22Rv1 (cell line): ENCODE data around the gene ARL13B.

Source experiments
- H3K27ac ChIP-seq: fragments of 450-650 bp; 2 replicates; pipeline ENCODE4 v1.5.1; 2017
- CTCF ChIP-seq: fragments of 450-650 bp; IDR thresholded peaks from 2 replicates; pipeline ENCODE4 v1.5.1; 2017; ENCODE audit warnings: mild to moderate bottlenecking
- ZFX ChIP-seq: fragments of 450-650 bp; IDR thresholded peaks from 2 replicates; pipeline ENCODE4 v1.6.1; 2017; ENCODE audit warnings: antibody characterized with exemption, borderline replicate concordance

Gene ARL13B

GRCh38 chr3:94065122-94065521 is 85.2 kb downstream of the ARL13B start:
- H3K27ac ChIP-seq, result no peak overlapping the region
- TF ChIP-seq ZFX (no peak), CTCF (no peak)

GRCh38 chr3:94065819-94066480 is 86.0 kb downstream of the ARL13B start:
- no peak for TF ChIP-seq CTCF
- TF ChIP-seq ZFX, result no peak
- H3K27ac ChIP-seq, result no peak overlapping the region

- no peak overlapping the region for H3K27ac ChIP-seq
- TF ChIP-seq ZFX, result no peak
- TF ChIP-seq CTCF, result no peak
Observed at GRCh38 chr3:94066506-94067500, 86.8 kb downstream of the ARL13B start.

- no peak for TF ChIP-seq ZFX
- TF ChIP-seq CTCF, result peak; percentile 74
- no peak overlapping the region for H3K27ac ChIP-seq
Observed at GRCh38 chr3:94069194-94069813, 89.3 kb downstream of the ARL13B start.

- TF ChIP-seq ZFX (no peak), CTCF (no peak)
- no peak overlapping the region for H3K27ac ChIP-seq
Observed at GRCh38 chr3:94070341-94070911, 90.5 kb downstream of the ARL13B start.

- H3K27ac ChIP-seq, result no peak overlapping the region
- TF ChIP-seq ZFX (no peak), CTCF (no peak)
Observed at GRCh38 chr3:94071713-94072284, 91.8 kb downstream of the ARL13B start.
